Mammary epithelial cell (primary cell): ENCODE results near the gene SNRK.

Experiments used
- CTCF ChIP-seq, 2 donors: IDR thresholded peaks in 1 of 2; conservative IDR thresholded peaks in 1 of 2; 2 replicates each; pipeline ENCODE4 v1.5.1; 2011 to 2012; ENCODE audit warnings: inconsistent platforms in 2 of 2, low read length in 2 of 2, mild to moderate bottlenecking in 2 of 2, control low read depth in 1 of 2, low read depth in 1 of 2; ENCODE audit not compliant: insufficient read depth in 1 of 2; ENCODE audit errors: extremely low read depth in 1 of 2
- EZH2 ChIP-seq: IDR thresholded peaks from 2 replicates; pipeline ENCODE4 v1.6.1; 2012; ENCODE audit warnings: low read length, inconsistent platforms, borderline replicate concordance

- TF ChIP-seq EZH2, result no peak
- no peak for TF ChIP-seq CTCF (conservative IDR thresholded peaks at IDR 0.05 in 1 of 2, IDR thresholded peaks at IDR 0.05 in 1 of 2; ENCODE audit: extremely low read depth in 1 of 2, insufficient read depth in 1 of 2, low read depth in 1 of 2, low read length in 2 of 2)
These were observed 103.3 kb downstream of the SNRK start for GRCh38 chr3:43389388-43390254.
